Caco-2 (cell line): Measurements from ENCODE around the gene UHRF2. TPM values are rescaled to one million over a fixed set of nuclear protein-coding genes. Genes with fewer than 3 reads are reported as not detected.

Source experiments
- BruUV-seq: library from RNA; stranded (reverse); fragments of 400-500 nt; replicated peaks from 2 replicates; lab custom pipeline; 2021; lab: Mats Ljungman, UMichigan
- CTCF ChIA-PET: fragments of 300-600 bp; sonication (Branson Sonifier 250); formaldehyde crosslinking; loops from one replicate; lab custom pipeline; 2022; ENCODE audit warnings: antibody characterized with exemption; lab: Charles Lee
- POLR2A ChIA-PET: fragments of 300-600 bp; sonication (Branson Sonifier 250); formaldehyde crosslinking; loops from one replicate; lab custom pipeline; 2022; ENCODE audit warnings: antibody characterized with exemption; lab: Charles Lee
- DNase-seq, 2 experiments: peaks; one replicate each; pipeline versions ENCODE4 v3.0.0 to v3.0.0-alpha.2; 2020 to 2022
- H3K27me3 ChIP-seq: replicated peaks from 2 replicates; pipeline ENCODE4 v1.6.0; 2011; ENCODE audit warnings: low read length; ENCODE audit not compliant: control insufficient read depth, insufficient read depth
- H3K36me3 ChIP-seq: 2 replicates; pipeline ENCODE4 v1.5.1; 2011; ENCODE audit warnings: low read length; ENCODE audit not compliant: control insufficient read depth, insufficient read depth
- H3K4me1 ChIP-seq: fragments of 250-450 bp; sonication (Bioruptor Pico); 2 replicates; pipeline ENCODE4 v1.5.1; 2020; ENCODE audit warnings: mild to moderate bottlenecking
- H3K4me3 ChIP-seq: 2 replicates; pipeline ENCODE4 v1.5.1; 2011; ENCODE audit warnings: low read depth, mild to moderate bottlenecking, control low read depth, low read length
- H3K9me3 ChIP-seq: fragments of 250-450 bp; sonication (Bioruptor Pico); 2 replicates; pipeline ENCODE4 v1.5.1; 2020; ENCODE audit warnings: mild to moderate bottlenecking, moderate library complexity
- H3K27ac Mint-ChIP-seq: one replicate; pipeline ENCODE4 v1.8.0; 2022; ENCODE audit warnings: mixed read lengths; ENCODE audit not compliant: unreplicated experiment
- H3K27me3 Mint-ChIP-seq: one replicate; pipeline ENCODE4 v1.8.0; 2022; ENCODE audit warnings: mixed read lengths; ENCODE audit not compliant: insufficient read depth, unreplicated experiment
- H3K36me3 Mint-ChIP-seq: one replicate; pipeline ENCODE4 v1.8.0; 2022; ENCODE audit warnings: mild to moderate bottlenecking, mixed read lengths; ENCODE audit not compliant: insufficient read depth, unreplicated experiment
- H3K4me1 Mint-ChIP-seq: one replicate; pipeline ENCODE4 v1.8.0; 2022; ENCODE audit warnings: low read depth, mixed read lengths; ENCODE audit not compliant: unreplicated experiment
- H3K4me3 Mint-ChIP-seq: one replicate; pipeline ENCODE4 v1.8.0; 2022; ENCODE audit warnings: mild to moderate bottlenecking, moderate library complexity, mixed read lengths; ENCODE audit not compliant: unreplicated experiment
- H3K9me3 Mint-ChIP-seq: one replicate; pipeline ENCODE4 v1.8.0; 2022; ENCODE audit warnings: mixed read lengths; ENCODE audit not compliant: unreplicated experiment
- intact Hi-C: fragments of 100-400 bp; cut with micrococcal nuclease; formaldehyde crosslinking; loops from one replicate; pipeline ENCODE4 v1.10.0; 2022; ENCODE audit not compliant: unreplicated experiment
- total RNA-seq: library from RNA; stranded (reverse); gene quantifications from 2 replicates; pipeline ENCODE4 v1.2.3, GENCODE V29; 2022
- TF ChIP-seq, protein P1 (sequence below), 2 experiments: fragments of 200-600 bp in 1 of 2; IDR thresholded peaks; 1 replicate in 1 of 2; 2 replicates in 1 of 2; pipeline versions ENCODE4 v1.5.1 to v1.8.0; 2011 to 2022; ENCODE audit warnings: antibody characterized with exemption in 1 of 2, control low read depth in 1 of 2, inconsistent platforms in 1 of 2, low read depth in 1 of 2, low read length in 1 of 2, mild to moderate bottlenecking in 1 of 2, moderate library complexity in 1 of 2; ENCODE audit not compliant: insufficient read depth in 1 of 2, severe bottlenecking in 1 of 2, unreplicated experiment in 1 of 2

Gene UHRF2
- total RNA-seq, 1 experiment from 2014 or later = 38.1 TPM

DNA sequence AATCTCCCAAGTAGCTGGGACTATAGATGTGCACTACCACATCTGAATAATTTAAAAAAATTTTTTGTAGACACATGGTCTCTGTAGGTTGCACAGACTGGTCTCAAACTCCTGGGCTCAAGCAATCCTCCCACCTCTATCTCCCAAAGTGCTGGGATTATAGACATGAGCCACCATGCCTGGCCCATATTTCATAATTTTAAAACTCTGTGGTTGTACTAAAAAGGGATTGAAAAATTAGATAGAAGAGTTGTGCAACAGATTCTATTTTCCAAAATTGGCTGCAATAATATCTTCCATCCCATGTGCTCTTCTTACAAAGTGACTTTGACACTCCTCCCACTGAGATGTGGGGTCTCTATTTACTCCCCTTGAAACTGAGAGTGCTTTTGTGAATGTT lies 7.6 kb upstream of the UHRF2 start:
- intact Hi-C loops = no loop called here
- no peak for DNase-seq
- BruUV-seq = no TSS peak
- H3K9me3 ChIP-seq = no peaks in the 10 kb centered on the region
- TF ChIP-seq, protein P1, sequence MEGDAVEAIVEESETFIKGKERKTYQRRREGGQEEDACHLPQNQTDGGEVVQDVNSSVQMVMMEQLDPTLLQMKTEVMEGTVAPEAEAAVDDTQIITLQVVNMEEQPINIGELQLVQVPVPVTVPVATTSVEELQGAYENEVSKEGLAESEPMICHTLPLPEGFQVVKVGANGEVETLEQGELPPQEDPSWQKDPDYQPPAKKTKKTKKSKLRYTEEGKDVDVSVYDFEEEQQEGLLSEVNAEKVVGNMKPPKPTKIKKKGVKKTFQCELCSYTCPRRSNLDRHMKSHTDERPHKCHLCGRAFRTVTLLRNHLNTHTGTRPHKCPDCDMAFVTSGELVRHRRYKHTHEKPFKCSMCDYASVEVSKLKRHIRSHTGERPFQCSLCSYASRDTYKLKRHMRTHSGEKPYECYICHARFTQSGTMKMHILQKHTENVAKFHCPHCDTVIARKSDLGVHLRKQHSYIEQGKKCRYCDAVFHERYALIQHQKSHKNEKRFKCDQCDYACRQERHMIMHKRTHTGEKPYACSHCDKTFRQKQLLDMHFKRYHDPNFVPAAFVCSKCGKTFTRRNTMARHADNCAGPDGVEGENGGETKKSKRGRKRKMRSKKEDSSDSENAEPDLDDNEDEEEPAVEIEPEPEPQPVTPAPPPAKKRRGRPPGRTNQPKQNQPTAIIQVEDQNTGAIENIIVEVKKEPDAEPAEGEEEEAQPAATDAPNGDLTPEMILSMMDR (IDR thresholded peaks at IDR 0.05; ENCODE audit: insufficient read depth in 1 of 2, low read depth in 1 of 2, low read length in 1 of 2, severe bottlenecking in 1 of 2, unreplicated experiment in 1 of 2) = no peak
- no peaks in the 10 kb centered on the region for H3K4me1 ChIP-seq
- H3K27me3 ChIP-seq = no peaks in the 10 kb centered on the region
- no peaks in the 10 kb centered on the region for H3K36me3 Mint-ChIP-seq
- ChIA-PET CTCF (no interaction called here), POLR2A (no interaction called here)
- no peaks in the 10 kb centered on the region for H3K4me1 Mint-ChIP-seq
- no peak overlapping the region for H3K27ac Mint-ChIP-seq
- no peaks in the 10 kb centered on the region for H3K36me3 ChIP-seq
- no peak overlapping the region for H3K4me3 ChIP-seq
- H3K4me3 Mint-ChIP-seq = no peak overlapping the region
- H3K27me3 Mint-ChIP-seq = no peaks in the 10 kb centered on the region
- H3K9me3 Mint-ChIP-seq = no peaks in the 10 kb centered on the region

GRCh38 chr9:6407778-6408177 lies 5.2 kb upstream of the UHRF2 start:
- intact Hi-C loops = no loop called here
- DNase-seq = no peak
- Histone ChIP-seq H3K27me3 (no peaks in the 10 kb centered on the region), H3K36me3 (no peaks in the 10 kb centered on the region), H3K4me1 (no peaks in the 10 kb centered on the region), H3K4me3 (no peak overlapping the region), H3K9me3 (no peaks in the 10 kb centered on the region)
- Mint-ChIP-seq H3K36me3 (no peaks in the 10 kb centered on the region), H3K27ac (no peak overlapping the region), H3K4me3 (no peak overlapping the region), H3K27me3 (no peaks in the 10 kb centered on the region), H3K4me1 (no peaks in the 10 kb centered on the region), H3K9me3 (no peaks in the 10 kb centered on the region)
- BruUV-seq = no TSS peak
- CTCF ChIA-PET = no interaction called here
- POLR2A ChIA-PET = no interaction called here
- TF ChIP-seq, protein P1 (IDR thresholded peaks at IDR 0.05; ENCODE audit: insufficient read depth in 1 of 2, low read depth in 1 of 2, low read length in 1 of 2, severe bottlenecking in 1 of 2, unreplicated experiment in 1 of 2) = no peak

- Mint-ChIP-seq H3K36me3 (no peaks in the 10 kb centered on the region), H3K27me3 (no peaks in the 10 kb centered on the region), H3K27ac (no peak overlapping the region), H3K9me3 (no peaks in the 10 kb centered on the region), H3K4me3 (no peak overlapping the region), H3K4me1 (no peaks in the 10 kb centered on the region)
- DNase-seq = no peak
- Histone ChIP-seq H3K27me3 (no peaks in the 10 kb centered on the region), H3K9me3 (no peaks in the 10 kb centered on the region), H3K4me1 (no peaks in the 10 kb centered on the region), H3K4me3 (no peak overlapping the region), H3K36me3 (no peaks in the 10 kb centered on the region)
- intact Hi-C loops = no loop called here
- no TSS peak for BruUV-seq
- ChIA-PET POLR2A (no interaction called here), CTCF (no interaction called here)
- TF ChIP-seq, protein P1 (IDR thresholded peaks at IDR 0.05; ENCODE audit: insufficient read depth in 1 of 2, low read depth in 1 of 2, low read length in 1 of 2, severe bottlenecking in 1 of 2, unreplicated experiment in 1 of 2) = no peak
These were observed 4.7 kb upstream of the UHRF2 start for GRCh38 chr9:6408320-6408719.
